ENCODE measurements around the gene PREB.

The PREB gene

GRCh38 chr2:27086724-27087593 lies 47.5 kb downstream of the PREB start, which contains the start of gene KHK:
Gene KHK (plus strand): TSS chr2:27086772. CDS start chr2:27087260, 488 bp downstream.
- H3K4me3 ChIP-seq (ENCODE audit: low read depth, low read length) = peak within 1 kb of the TSS; percentile 44
- TF ChIP-seq CTCF (IDR thresholded peaks at IDR 0.05; ENCODE audit: low read depth, low read length, missing control alignments) = no peak
- no peak for DNase-seq (ENCODE audit: low read depth)
- in situ Hi-C loops (cut with HindIII; ENCODE audit: low sequenced_read_pairs) = no loop called here

GRCh38 chr2:27086090-27086723 lies 48.2 kb downstream of the PREB start:
- in situ Hi-C loops (cut with HindIII; ENCODE audit: low sequenced_read_pairs) = no loop called here
- TF ChIP-seq CTCF (IDR thresholded peaks at IDR 0.05; ENCODE audit: low read depth, low read length, missing control alignments) = peak; percentile 65
- peak overlapping the region; percentile 44 for H3K4me3 ChIP-seq (ENCODE audit: low read depth, low read length)
- peak; percentile 78 for DNase-seq (ENCODE audit: low read depth)

- DNase-seq (ENCODE audit: low read depth) = no peak
- H3K4me3 ChIP-seq (ENCODE audit: low read depth, low read length) = peak overlapping the region; percentile 44
- peak; percentile 46 for TF ChIP-seq CTCF (IDR thresholded peaks at IDR 0.05; ENCODE audit: low read depth, low read length, missing control alignments)
Observed at GRCh38 chr2:27085673-27086089, 48.8 kb downstream of the PREB start.

GRCh38 chr2:27085062-27085672 lies 49.3 kb downstream of the PREB start:
- DNase-seq (ENCODE audit: low read depth) = no peak
- no peak for TF ChIP-seq CTCF (IDR thresholded peaks at IDR 0.05; ENCODE audit: low read depth, low read length, missing control alignments)
- in situ Hi-C loops (cut with HindIII; ENCODE audit: low sequenced_read_pairs) = no loop called here
- peak overlapping the region; percentile 44 for H3K4me3 ChIP-seq (ENCODE audit: low read depth, low read length)

More at GRCh38 chr2:27085673-27086089, 48.8 kb downstream of the PREB start:
- in situ Hi-C loops (cut with HindIII; ENCODE audit: low sequenced_read_pairs) = no loop called here

GRCh38 chr2:27084297-27085061 lies 50.0 kb downstream of the PREB start:
- no peak for DNase-seq (ENCODE audit: low read depth)
- in situ Hi-C loops (cut with HindIII; ENCODE audit: low sequenced_read_pairs) = no loop called here
- TF ChIP-seq CTCF (IDR thresholded peaks at IDR 0.05; ENCODE audit: low read depth, low read length, missing control alignments) = no peak
- H3K4me3 ChIP-seq (ENCODE audit: low read depth, low read length) = no peak overlapping the region
